IPS-20b (cell line): ENCODE results near the gene NCOA1.

Experiments used
- H3K27ac ChIP-seq: one replicate; pipeline ENCODE4 v1.5.1; 2013; ENCODE audit warnings: low read length
- H3K27me3 ChIP-seq: 2 replicates; pipeline ENCODE4 v1.6.1; 2013; ENCODE audit warnings: mild to moderate bottlenecking, low read length, inconsistent platforms; ENCODE audit not compliant: insufficient read depth
- H3K36me3 ChIP-seq: 2 replicates; pipeline ENCODE4 v1.6.1; 2013; ENCODE audit warnings: low read depth, mild to moderate bottlenecking, inconsistent platforms, low read length, moderate library complexity; ENCODE audit not compliant: insufficient read depth
- H3K4me1 ChIP-seq: 2 replicates; pipeline ENCODE4 v1.6.1; 2013; ENCODE audit warnings: mild to moderate bottlenecking, control low read depth, inconsistent platforms, low read length, moderate library complexity; ENCODE audit not compliant: insufficient read depth
- H3K4me3 ChIP-seq: 2 replicates; pipeline ENCODE4 v1.5.1; 2013; ENCODE audit warnings: mild to moderate bottlenecking, low read length, inconsistent platforms
- H3K9ac ChIP-seq: 2 replicates; pipeline ENCODE4 v1.6.1; 2013; ENCODE audit warnings: low read depth, mild to moderate bottlenecking, inconsistent platforms, low read length, moderate library complexity
- H3K9me3 ChIP-seq: 2 replicates; pipeline ENCODE4 v1.6.1; 2013; ENCODE audit warnings: mild to moderate bottlenecking, low read depth, low read length, inconsistent platforms; ENCODE audit not compliant: insufficient read depth

Gene NCOA1

DNA sequence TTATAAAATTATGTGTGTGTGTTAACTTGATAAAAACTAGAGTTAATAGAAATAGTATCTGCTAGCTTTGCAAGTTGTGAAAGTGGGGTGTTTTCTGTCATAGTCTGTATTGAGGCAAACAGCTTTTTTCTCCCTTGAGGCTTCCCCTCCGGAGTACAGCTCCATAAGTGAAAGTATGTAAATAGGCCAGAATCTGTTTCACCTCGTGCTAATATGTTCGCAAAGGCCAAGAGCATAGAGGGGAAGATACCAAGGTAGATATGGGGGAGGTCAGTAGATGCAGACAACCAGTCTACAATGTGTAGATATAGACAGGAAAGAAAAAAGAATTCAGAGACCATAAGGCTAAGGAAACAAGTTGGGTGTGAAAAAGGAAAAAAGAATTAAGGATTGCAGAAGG, 229.3 kb downstream of the NCOA1 start:
- Histone ChIP-seq H3K4me3 (no peak overlapping the region), H3K9ac (no peak overlapping the region), H3K4me1 (no peaks in the 10 kb centered on the region), H3K36me3 (no peaks in the 10 kb centered on the region), H3K27ac (no peak overlapping the region), H3K9me3 (no peaks in the 10 kb centered on the region), H3K27me3 (no peaks in the 10 kb centered on the region)

DNA sequence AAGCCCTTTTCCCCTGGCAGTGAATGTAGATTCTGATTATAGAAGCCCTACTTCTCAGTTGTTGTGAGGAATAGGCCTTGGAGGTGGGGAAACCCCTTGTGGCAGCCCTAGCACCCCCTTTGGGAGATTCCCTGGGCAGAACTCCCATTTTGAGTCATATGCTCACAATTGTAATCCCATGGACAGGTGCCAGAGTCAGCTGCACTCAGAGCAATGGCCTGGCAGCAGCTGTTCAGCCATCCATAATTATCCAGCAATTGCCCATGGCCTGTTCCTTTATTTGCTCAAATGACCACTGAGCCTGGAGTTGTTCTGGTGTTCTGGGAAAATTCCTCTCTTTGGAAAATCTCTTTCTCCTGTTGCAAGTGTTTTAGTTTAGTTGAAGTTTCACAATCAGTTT, 230.4 kb downstream of the NCOA1 start:
- no peak overlapping the region for H3K27ac ChIP-seq
- H3K4me1 ChIP-seq: no peaks in the 10 kb centered on the region
- H3K4me3 ChIP-seq: no peak overlapping the region
- H3K27me3 ChIP-seq: no peaks in the 10 kb centered on the region
- H3K9me3 ChIP-seq: no peaks in the 10 kb centered on the region
- H3K9ac ChIP-seq: no peak overlapping the region
- H3K36me3 ChIP-seq: no peaks in the 10 kb centered on the region

DNA sequence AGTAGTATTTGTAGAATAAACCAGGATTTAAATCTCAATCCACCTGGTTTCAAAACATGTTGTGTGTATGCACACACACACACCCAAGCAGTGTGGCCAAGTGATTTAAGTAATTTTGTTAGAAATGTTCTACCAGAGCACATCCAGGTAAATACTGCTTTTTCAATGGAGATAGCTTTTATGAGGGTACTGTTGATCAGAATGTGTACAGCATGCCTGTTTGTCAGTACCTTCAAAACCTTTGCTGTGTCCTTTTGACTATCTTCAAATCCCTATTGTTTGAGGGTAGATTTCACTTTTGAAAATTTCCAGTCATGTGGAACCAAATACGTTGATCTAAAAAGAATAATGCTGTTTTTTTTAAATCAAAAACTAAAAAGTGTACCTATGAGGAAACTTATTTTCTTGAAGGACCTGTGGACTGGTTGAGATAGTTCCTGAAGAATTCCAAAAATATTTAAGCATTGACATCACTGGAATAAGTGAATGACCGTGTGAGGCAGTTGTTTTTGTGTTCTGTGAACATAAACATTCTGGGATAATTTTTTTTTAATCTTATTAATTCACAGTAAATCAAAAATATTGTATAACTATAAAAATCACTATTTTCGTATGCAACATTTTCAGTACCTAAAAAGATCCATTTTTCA, 231.2 kb downstream of the NCOA1 start:
- H3K4me3 ChIP-seq: no peak overlapping the region
- H3K36me3 ChIP-seq: no peaks in the 10 kb centered on the region
- no peak overlapping the region for H3K9ac ChIP-seq
- no peaks in the 10 kb centered on the region for H3K9me3 ChIP-seq
- no peaks in the 10 kb centered on the region for H3K4me1 ChIP-seq
- no peaks in the 10 kb centered on the region for H3K27me3 ChIP-seq
- H3K27ac ChIP-seq: no peak overlapping the region

DNA sequence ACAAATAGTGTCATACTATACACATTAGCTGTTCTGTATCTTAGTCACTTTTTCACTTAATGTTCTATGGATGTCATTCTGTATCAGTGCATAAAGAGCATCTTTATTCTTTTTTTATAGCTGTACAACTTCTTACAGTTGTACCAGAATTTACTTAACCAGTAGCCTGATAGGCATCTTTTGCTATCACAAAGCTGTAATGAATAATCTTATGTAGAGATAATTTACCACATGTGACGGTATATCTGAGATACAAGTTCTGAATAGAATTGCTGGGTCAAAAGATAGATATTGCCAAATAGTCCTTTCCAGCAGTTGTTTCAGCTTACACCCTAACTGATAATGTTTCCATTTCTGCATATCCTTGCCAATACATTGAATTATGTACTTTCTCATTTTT, 232.1 kb downstream of the NCOA1 start:
- no peaks in the 10 kb centered on the region for H3K36me3 ChIP-seq
- no peaks in the 10 kb centered on the region for H3K27me3 ChIP-seq
- H3K4me3 ChIP-seq: no peak overlapping the region
- H3K9me3 ChIP-seq: no peaks in the 10 kb centered on the region
- H3K9ac ChIP-seq: no peak overlapping the region
- no peaks in the 10 kb centered on the region for H3K4me1 ChIP-seq
- no peak overlapping the region for H3K27ac ChIP-seq

DNA sequence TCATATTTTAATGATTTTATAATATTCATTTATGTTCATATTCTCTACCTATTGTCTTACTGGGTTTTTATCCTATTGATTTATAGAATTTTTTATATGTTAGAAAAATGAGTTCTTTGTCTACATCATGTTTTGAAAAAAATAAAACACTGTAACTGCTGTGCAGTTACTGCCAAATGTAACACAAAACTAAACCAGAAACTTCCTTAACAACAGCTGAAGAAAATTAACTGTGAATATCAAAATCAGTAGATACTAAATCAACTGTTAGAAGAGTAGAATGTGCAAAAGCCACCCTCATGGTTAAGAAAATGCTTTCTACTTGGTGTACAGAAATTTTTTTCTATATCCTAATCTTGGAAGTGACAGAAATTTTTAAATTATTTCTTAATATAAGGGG, 232.6 kb downstream of the NCOA1 start:
- Histone ChIP-seq H3K36me3 (no peaks in the 10 kb centered on the region), H3K27me3 (no peaks in the 10 kb centered on the region), H3K4me3 (no peak overlapping the region), H3K27ac (no peak overlapping the region), H3K9ac (no peak overlapping the region), H3K4me1 (no peaks in the 10 kb centered on the region), H3K9me3 (no peaks in the 10 kb centered on the region)

DNA sequence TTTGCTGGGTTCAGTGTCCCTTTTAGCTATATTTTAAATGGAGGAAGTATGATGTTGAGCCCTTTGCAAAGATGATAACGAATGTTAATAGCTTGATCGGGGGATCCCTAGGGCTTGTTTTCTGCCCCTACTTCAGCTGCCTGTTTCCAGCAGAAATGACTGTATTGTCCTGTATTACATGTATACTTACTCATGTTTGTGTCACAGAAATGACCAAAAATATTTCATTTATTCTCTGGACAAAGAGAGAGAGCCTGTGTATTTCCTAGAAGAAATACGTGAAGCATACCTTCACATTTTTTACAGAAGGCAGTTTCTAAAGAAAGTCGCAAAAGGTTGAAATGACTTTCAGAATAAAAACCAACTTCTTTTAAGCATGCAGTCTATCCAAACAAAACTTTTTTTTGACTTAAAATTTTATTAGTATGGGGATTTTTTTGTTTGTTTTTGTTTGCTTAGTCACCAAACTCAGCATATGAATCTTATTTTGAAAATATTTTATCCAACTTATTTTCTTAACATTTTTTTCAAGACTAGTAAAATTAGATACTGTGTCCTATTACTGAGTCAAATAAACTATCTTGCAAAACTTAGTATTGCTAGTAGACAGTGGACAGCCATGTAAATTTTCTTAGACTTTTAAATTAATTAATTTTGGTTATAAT, 233.2 kb downstream of the NCOA1 start:
- no peaks in the 10 kb centered on the region for H3K36me3 ChIP-seq
- no peak overlapping the region for H3K27ac ChIP-seq
- no peaks in the 10 kb centered on the region for H3K9me3 ChIP-seq
- no peaks in the 10 kb centered on the region for H3K4me1 ChIP-seq
- H3K4me3 ChIP-seq: no peak overlapping the region
- no peak overlapping the region for H3K9ac ChIP-seq
- H3K27me3 ChIP-seq: no peaks in the 10 kb centered on the region

DNA sequence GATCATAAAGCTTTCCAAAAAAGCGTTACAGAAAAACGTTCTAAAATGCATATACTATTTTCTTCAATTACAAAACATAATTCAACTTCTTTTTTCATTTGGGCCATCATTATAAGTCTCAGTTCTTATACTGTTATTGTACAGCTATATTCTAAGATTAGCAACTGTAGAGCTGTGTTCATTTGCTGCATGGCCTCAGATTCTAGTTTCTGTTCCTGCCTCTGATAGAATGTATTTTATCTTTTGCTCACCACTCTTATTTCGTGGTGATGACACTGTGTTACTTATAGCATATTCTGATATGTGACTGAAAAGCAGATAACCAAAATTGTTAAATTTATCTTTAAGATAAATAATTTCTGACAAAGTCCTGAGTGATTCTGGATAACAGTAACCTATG, 234.9 kb downstream of the NCOA1 start:
- no peaks in the 10 kb centered on the region for H3K4me1 ChIP-seq
- no peaks in the 10 kb centered on the region for H3K36me3 ChIP-seq
- H3K27ac ChIP-seq: no peak overlapping the region

DNA sequence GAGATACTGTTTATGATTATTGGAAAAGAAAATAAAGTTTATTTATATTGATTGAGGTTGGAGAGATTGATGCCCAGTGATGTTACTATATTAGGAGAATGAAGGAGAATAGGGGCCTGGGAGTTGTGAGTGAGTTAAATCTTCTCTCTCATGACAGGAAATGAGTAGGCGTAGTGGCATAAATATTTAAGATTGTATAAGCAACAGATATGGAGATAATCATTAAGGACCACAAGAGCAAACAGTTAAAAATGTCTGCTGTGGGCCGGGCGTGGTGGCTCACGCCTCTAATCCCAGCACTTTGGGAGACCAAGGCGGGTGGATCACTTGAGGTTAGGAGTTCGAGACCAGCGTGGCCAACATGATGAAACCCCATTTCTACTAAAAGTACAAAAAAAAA, 239.4 kb downstream of the NCOA1 start:
- no peaks in the 10 kb centered on the region for H3K4me1 ChIP-seq
- no peak overlapping the region for H3K9ac ChIP-seq
- no peaks in the 10 kb centered on the region for H3K27me3 ChIP-seq
- H3K36me3 ChIP-seq: no peaks in the 10 kb centered on the region
- no peak overlapping the region for H3K27ac ChIP-seq
- H3K9me3 ChIP-seq: no peaks in the 10 kb centered on the region
- H3K4me3 ChIP-seq: no peak overlapping the region

More for the DNA sequence above, 234.9 kb downstream of the NCOA1 start:
- no peaks in the 10 kb centered on the region for H3K27me3 ChIP-seq
- H3K9me3 ChIP-seq: no peaks in the 10 kb centered on the region
- H3K9ac ChIP-seq: no peak overlapping the region
- no peak overlapping the region for H3K4me3 ChIP-seq

DNA sequence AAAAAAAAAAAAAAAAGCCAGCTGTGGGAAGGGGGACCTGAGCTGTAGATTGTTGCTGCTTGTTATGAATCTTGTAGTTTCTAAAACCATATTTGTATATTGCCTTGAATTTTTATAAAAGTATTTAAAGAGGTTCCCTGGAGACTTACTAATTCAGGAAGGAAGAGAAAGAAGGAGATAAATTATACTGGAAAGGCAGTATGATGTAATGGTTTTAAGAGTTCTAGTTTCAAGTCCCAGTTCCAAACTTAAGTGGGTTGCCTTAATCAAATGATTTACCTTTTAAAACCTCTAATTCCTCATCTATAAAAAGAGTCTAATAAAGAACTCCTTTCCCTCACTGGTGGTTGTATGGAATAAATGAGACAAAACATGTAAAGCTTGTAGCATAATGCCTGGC, 240.0 kb downstream of the NCOA1 start:
- Histone ChIP-seq H3K27me3 (no peaks in the 10 kb centered on the region), H3K9ac (no peak overlapping the region), H3K4me3 (no peak overlapping the region), H3K36me3 (no peaks in the 10 kb centered on the region), H3K27ac (no peak overlapping the region), H3K9me3 (no peaks in the 10 kb centered on the region), H3K4me1 (no peaks in the 10 kb centered on the region)

DNA sequence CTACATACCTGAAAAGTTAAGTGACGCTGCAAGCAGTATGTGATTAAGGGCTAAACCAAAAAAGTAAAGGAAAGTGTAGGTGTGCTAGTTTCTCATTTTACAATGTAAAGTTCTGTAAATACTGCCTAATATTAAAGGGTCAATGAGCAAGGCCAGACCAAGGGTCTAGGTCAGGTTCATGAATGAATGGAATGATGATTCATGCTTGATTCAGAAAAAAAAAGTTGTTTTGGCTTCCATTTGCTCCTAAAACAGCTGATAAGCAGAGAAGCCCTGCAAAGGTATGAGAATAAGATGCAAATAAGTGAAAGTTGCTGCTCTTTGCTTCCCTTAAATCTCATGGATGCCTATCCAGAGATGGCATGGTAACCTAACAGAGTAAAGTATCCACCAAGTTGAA, 240.9 kb downstream of the NCOA1 start:
- Histone ChIP-seq H3K27ac (no peak overlapping the region), H3K4me1 (no peaks in the 10 kb centered on the region), H3K9ac (no peak overlapping the region), H3K9me3 (no peaks in the 10 kb centered on the region), H3K4me3 (no peak overlapping the region), H3K27me3 (no peaks in the 10 kb centered on the region), H3K36me3 (no peaks in the 10 kb centered on the region)

DNA sequence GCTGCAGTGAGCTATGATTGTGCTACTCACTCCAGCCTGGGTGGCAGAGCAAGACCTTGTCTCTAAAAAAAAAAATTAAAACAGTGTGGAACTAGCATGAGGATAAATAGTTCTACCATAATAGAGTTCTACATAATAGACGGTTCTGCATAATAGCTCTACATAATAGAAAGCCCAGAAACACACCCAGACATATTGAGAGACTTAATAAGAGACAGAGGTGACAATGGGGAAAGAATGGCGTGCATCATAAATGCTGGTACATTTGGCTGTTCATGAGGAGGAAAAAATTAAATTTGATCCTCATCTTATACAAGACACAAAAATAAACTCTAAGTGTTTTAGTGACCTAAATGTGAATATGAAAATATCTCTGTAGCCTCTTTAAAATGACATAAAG, 243.7 kb downstream of the NCOA1 start:
- Histone ChIP-seq H3K36me3 (no peaks in the 10 kb centered on the region), H3K4me1 (0 out of 2 replicates have a peak, but pooled peaks cover 2% of the 10 kb centered on the region), H3K9ac (no peak overlapping the region), H3K9me3 (no peaks in the 10 kb centered on the region), H3K4me3 (no peak overlapping the region), H3K27ac (no peak overlapping the region), H3K27me3 (no peaks in the 10 kb centered on the region)

DNA sequence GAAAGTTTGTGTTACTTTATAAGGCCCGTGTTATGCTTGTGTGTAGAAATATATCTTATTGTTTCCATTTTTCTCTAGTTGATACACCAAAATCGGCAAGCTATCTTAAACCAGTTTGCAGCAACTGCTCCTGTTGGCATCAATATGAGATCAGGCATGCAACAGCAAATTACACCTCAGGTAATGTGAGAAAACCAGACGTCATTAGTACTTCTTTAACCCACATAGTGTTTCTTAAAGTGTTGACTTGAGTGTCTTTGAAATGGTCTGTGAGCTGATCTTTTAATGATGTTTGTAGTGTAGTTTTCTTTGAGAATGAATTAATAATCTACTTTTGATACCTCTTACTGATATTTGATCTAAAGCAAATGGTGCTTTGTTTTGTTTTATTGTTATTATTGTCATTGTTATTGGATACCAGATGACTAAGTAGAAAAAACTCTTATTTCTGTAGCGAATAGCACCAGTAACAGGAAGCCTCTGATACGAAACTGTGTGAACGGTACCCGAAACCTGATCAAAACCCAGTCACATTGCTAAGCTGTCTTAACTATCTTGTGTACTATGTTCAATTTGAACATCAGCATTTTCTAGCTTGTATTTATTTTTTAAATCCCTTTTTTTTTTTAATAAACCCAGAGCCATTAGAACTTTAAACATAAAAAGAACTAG, 248.4 kb downstream of the NCOA1 start:
- Histone ChIP-seq H3K4me1 (0 out of 2 replicates have a peak, but pooled peaks cover 2% of the 10 kb centered on the region), H3K27me3 (no peaks in the 10 kb centered on the region), H3K9me3 (no peaks in the 10 kb centered on the region), H3K4me3 (no peak overlapping the region), H3K27ac (no peak overlapping the region), H3K9ac (no peak overlapping the region), H3K36me3 (no peaks in the 10 kb centered on the region)
